SK-N-SH treated with all-trans-retinoic acid at 6 μM for 48 hours (cell line): ENCODE measurements around the gene PPP1R1C.

Source experiments
- BACH2 ChIP-seq: fragments of 250-450 bp; sonication (Bioruptor Pico); IDR thresholded peaks from 2 replicates; pipeline ENCODE4 v1.9.0; 2021; ENCODE audit warnings: mild to moderate bottlenecking, borderline replicate concordance
- CREB5 ChIP-seq: fragments of 250-450 bp; sonication (Bioruptor Pico); IDR thresholded peaks from 2 replicates; pipeline ENCODE4 v1.5.1; 2020; ENCODE audit warnings: low read depth, mild to moderate bottlenecking, moderate library complexity
- CSRNP3 ChIP-seq: fragments of 250-450 bp; sonication (Bioruptor Pico); IDR thresholded peaks from 2 replicates; pipeline ENCODE4 v1.5.1; 2021; ENCODE audit warnings: mild to moderate bottlenecking, moderate library complexity
- ESRRG ChIP-seq: fragments of 250-450 bp; sonication (Bioruptor Pico); IDR thresholded peaks from 2 replicates; pipeline ENCODE4 v1.6.1; 2021; ENCODE audit warnings: mild to moderate bottlenecking
- GLIS3 ChIP-seq: fragments of 250-450 bp; sonication (Bioruptor Pico); IDR thresholded peaks from 2 replicates; pipeline ENCODE4 v1.5.0; 2020; ENCODE audit warnings: mild to moderate bottlenecking, moderate library complexity
- OSR1 ChIP-seq: fragments of 250-450 bp; sonication (Bioruptor Pico); IDR thresholded peaks from 2 replicates; pipeline ENCODE4 v1.8.0; 2022; ENCODE audit warnings: moderate library complexity, mild to moderate bottlenecking, inconsistent platforms
- RARB ChIP-seq: fragments of 250-450 bp; sonication (Bioruptor Pico); IDR thresholded peaks from 2 replicates; pipeline ENCODE4 v1.8.0; 2021; ENCODE audit warnings: mild to moderate bottlenecking, moderate library complexity
- TOX ChIP-seq: fragments of 250-450 bp; sonication (Bioruptor Pico); IDR thresholded peaks from 2 replicates; pipeline ENCODE4 v1.8.0; 2021; ENCODE audit warnings: mild to moderate bottlenecking, moderate library complexity, borderline replicate concordance
- ZC3H10 ChIP-seq: fragments of 250-450 bp; sonication (Bioruptor Pico); IDR thresholded peaks from 2 replicates; pipeline ENCODE4 v1.5.1; 2021; ENCODE audit warnings: mild to moderate bottlenecking, moderate library complexity
- ZFP30 ChIP-seq: fragments of 450-650 bp; formaldehyde crosslinking; IDR thresholded peaks from 2 replicates; pipeline ENCODE4 v1.5.0; 2022; ENCODE audit warnings: mild to moderate bottlenecking, moderate library complexity
- ZNF565 ChIP-seq: fragments of 450-650 bp; formaldehyde crosslinking; conservative IDR thresholded peaks from 2 replicates; pipeline ENCODE4 v1.5.0; 2020; ENCODE audit warnings: low read depth, mild to moderate bottlenecking, moderate library complexity

- TF ChIP-seq CREB5 (CRISPR knock-in tag) (no peak), ESRRG (CRISPR knock-in tag) (no peak), ZFP30 (CRISPR knock-in tag) (no peak), ZC3H10 (CRISPR knock-in tag) (no peak), BACH2 (CRISPR knock-in tag) (no peak), RARB (CRISPR knock-in tag) (no peak), ZNF565 (CRISPR knock-in tag) (no peak), CSRNP3 (CRISPR knock-in tag) (no peak), OSR1 (no peak), TOX (CRISPR knock-in tag) (no peak), GLIS3 (CRISPR knock-in tag) (no peak)
These were observed 21.1 kb downstream of the PPP1R1C start for GRCh38 chr2:182006595-182007341.
